Adrenal gland (tissue), 5 donors: ENCODE results near the gene HTR3C.
"Not testable (repeated sequence)": the region's sequence is repeated elsewhere in the genome, so short reads cannot be mapped to it uniquely, and the experiment has no call there.

Source experiments
- POLR2A ChIP-seq, 2 donors: fragments of 450-650 bp; IDR thresholded peaks; one replicate each; pipeline ENCODE4 v1.6.1; 2017; ENCODE audit warnings: antibody characterized with exemption in 2 of 2, mild to moderate bottlenecking in 2 of 2, moderate library complexity in 1 of 2
- TF ChIP-seq, protein P1 (sequence below), 6 experiments: fragments of 450-650 bp in 4 of 6; fragments of 200-600 bp in 2 of 6; sonication (generic) in 1 of 6; IDR thresholded peaks; 1 replicate in 5 of 6; 2 replicates in 1 of 6; pipeline versions ENCODE4 v1.5.1 to v1.8.0; 2016 to 2021; ENCODE audit warnings: antibody characterized with exemption in 6 of 6, mild to moderate bottlenecking in 2 of 6, moderate library complexity in 1 of 6
- donor health status: DM: no; HTN: no; CAD: no.

DNA sequence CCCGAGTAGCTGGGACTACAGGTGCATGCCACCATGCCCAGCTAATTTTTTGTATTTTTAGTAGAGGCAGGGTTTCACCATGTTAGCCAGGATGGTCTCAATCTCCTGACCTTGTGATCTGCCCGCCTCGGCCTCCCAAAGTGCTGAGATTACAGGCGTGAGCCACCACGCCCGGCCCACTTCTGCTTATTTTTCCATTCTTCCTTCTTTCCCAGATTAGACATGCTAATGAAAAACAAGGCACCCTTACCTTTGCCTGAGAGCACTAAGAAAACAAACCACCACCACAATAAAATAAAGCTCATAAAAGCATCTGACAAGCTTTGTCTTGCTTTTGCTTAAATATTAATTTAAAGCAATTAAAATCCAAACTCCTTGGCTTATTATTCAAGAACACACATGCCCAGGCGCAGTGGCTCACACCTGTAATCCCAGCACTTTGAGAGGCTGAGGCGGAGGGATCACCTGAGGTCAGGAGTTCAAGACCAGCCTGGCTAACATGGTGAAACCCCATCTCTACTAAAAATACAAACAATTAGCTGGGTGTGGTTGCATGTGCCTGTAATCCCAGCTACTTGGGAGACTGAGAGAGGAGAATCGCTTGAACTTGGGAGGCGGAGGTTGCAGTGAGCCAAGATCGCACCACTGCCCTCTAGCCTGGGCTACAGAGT is 45.6 kb upstream of the HTR3C start:
- TF ChIP-seq, protein P1, sequence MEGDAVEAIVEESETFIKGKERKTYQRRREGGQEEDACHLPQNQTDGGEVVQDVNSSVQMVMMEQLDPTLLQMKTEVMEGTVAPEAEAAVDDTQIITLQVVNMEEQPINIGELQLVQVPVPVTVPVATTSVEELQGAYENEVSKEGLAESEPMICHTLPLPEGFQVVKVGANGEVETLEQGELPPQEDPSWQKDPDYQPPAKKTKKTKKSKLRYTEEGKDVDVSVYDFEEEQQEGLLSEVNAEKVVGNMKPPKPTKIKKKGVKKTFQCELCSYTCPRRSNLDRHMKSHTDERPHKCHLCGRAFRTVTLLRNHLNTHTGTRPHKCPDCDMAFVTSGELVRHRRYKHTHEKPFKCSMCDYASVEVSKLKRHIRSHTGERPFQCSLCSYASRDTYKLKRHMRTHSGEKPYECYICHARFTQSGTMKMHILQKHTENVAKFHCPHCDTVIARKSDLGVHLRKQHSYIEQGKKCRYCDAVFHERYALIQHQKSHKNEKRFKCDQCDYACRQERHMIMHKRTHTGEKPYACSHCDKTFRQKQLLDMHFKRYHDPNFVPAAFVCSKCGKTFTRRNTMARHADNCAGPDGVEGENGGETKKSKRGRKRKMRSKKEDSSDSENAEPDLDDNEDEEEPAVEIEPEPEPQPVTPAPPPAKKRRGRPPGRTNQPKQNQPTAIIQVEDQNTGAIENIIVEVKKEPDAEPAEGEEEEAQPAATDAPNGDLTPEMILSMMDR (IDR thresholded peaks at IDR 0.05), result not testable (repeated sequence)
- TF ChIP-seq POLR2A (IDR thresholded peaks at IDR 0.05), result not testable (repeated sequence)
